Activated CD4-positive, alpha-beta memory T cell treated with anti-CD3 and anti-CD28 coated beads, Interleukin-2, amount 10 ng/mL, durations not matched to agents 7 days and 5 days (primary cell): ENCODE measurements around the gene DONSON. TPM values are rescaled to one million over a fixed set of nuclear protein-coding genes. Genes with fewer than 3 reads are reported as not detected.
"Not testable (repeated sequence)": the region's sequence is repeated elsewhere in the genome, so short reads cannot be mapped to it uniquely, and the experiment has no call there.

Source experiments
- CTCF ChIA-PET: fragments of 350-600 bp; sonication (Branson Sonifier 250); formaldehyde crosslinking; loops from one replicate; lab custom pipeline; 2021; ENCODE audit warnings: antibody characterized with exemption, inconsistent platforms; lab: Charles Lee
- POLR2A ChIA-PET: fragments of 350-600 bp; sonication (Branson Sonifier 250); formaldehyde crosslinking; loops from one replicate; lab custom pipeline; 2021; ENCODE audit warnings: antibody characterized with exemption; lab: Charles Lee
- DNase-seq: peaks from one replicate; pipeline ENCODE4 v3.0.0-alpha.2; 2020
- H3K27ac Mint-ChIP-seq: one replicate; pipeline ENCODE4 v1.8.0; 2021; ENCODE audit warnings: mild to moderate bottlenecking, mixed read lengths
- H3K27me3 Mint-ChIP-seq: one replicate; pipeline ENCODE4 v1.8.0; 2021; ENCODE audit warnings: mixed read lengths
- H3K36me3 Mint-ChIP-seq: one replicate; pipeline ENCODE4 v1.8.0; 2021; ENCODE audit warnings: low read depth, mixed read lengths
- H3K4me1 Mint-ChIP-seq: one replicate; pipeline ENCODE4 v1.8.0; 2021; ENCODE audit warnings: mixed read lengths
- H3K4me3 Mint-ChIP-seq: one replicate; pipeline ENCODE4 v1.8.0; 2021; ENCODE audit warnings: mild to moderate bottlenecking, mixed read lengths
- H3K9me3 Mint-ChIP-seq: one replicate; pipeline ENCODE4 v1.8.0; 2021; ENCODE audit warnings: mixed read lengths
- total RNA-seq, 2 experiments: library from RNA; stranded (reverse); gene quantifications; one replicate each; pipeline ENCODE4 v1.2.3, GENCODE V29; 2021

Gene DONSON, protein sequence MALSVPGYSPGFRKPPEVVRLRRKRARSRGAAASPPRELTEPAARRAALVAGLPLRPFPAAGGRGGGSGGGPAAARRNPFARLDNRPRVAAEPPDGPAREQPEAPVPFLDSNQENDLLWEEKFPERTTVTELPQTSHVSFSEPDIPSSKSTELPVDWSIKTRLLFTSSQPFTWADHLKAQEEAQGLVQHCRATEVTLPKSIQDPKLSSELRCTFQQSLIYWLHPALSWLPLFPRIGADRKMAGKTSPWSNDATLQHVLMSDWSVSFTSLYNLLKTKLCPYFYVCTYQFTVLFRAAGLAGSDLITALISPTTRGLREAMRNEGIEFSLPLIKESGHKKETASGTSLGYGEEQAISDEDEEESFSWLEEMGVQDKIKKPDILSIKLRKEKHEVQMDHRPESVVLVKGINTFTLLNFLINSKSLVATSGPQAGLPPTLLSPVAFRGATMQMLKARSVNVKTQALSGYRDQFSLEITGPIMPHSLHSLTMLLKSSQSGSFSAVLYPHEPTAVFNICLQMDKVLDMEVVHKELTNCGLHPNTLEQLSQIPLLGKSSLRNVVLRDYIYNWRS
- 10 to 100 TPM; 35.4 to 35.5 TPM for total RNA-seq

DNA sequence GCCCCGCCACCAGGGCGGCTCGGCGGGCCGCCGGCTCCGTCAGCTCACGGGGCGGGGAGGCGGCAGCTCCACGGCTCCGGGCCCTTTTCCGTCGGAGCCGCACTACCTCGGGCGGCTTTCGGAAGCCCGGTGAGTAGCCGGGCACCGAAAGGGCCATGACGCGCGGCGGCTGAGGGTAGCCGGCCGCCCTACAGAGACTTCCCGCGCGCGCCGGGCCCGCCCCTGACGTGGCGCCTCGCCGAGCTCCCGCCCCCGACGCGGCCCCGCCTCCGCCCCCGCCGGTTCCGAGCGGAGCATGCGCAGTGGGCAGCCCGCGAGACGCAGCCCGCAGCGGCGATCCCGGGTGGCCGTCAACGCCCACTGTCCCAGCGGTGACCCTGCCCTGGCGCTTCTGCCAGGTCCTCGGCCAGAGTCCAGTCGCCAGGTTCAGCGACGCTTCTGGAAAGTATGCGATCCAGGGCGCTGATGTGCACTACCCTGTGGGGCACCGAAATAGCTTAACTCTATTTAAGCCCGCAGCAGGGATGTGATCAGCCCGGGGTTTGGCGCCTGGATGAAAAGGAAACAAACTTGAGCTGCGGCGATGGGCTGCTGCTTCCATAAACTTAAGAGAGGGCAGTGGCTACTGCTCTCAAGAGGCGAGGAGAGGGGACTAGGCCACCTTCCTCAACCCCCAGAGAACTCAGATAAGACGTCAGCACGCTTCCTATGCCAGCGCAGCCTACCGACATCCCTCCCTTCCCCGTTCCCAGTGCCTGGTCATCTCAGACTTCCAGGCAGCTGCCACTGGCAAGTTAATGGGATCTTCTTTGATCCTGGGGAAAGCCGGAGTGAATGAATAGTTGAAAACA, at the start of gene DONSON:
Gene DONSON, minus strand, starts transcription at position 200 of the 851 bp plus-strand sequence. Its CDS starts 43 bp downstream, at position 157.
- Mint-ChIP-seq H3K4me3 (peak within 1 kb of the TSS; percentile 94), H3K27ac (peak within 1 kb of the TSS; percentile 80), H3K27me3 (no peaks in the 10 kb centered on the region), H3K4me1 (peaks cover 29% of the 10 kb centered on the region), H3K36me3 (peaks cover 26% of the 10 kb centered on the region), H3K9me3 (no peaks in the 10 kb centered on the region)
- POLR2A ChIA-PET = interaction anchor here (0.5 to 2.6 kb wide), 26 partner anchors 9 to 817 kb away, joined by 3 to 70 read pairs (median 4); partner anchors contain the start of genes DNAJC28, GART, IFNAR1 and PAXBP1
- CTCF ChIA-PET = interaction anchor here (0.5 to 5.2 kb wide), 13 partner anchors 9 to 392 kb away, joined by 3 to 54 read pairs (median 4); partner anchors contain the start of genes GART and TMEM50B
- DNase-seq = peak; percentile 89

DNA sequence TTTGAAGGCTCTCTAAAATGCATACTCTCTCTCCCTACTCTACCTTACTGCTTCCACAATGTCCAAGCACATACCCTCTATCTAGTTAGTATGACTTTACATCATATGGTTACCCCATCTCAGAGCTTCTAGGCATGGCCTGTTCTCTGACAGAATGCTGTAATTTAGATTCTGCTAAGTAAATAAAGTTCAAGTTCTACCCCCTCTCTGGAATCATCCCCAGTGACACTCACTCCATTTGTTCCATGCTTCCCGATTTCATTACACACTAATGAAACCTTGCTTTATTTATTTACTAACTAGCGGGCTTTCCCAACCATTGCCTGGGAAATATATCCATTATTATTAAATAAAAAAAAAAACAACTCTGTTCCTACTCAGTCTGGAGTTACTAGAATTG, 45.8 kb upstream of the DONSON start:
- DNase-seq = no peak
- Mint-ChIP-seq H3K27ac (no peak overlapping the region), H3K36me3 (peaks cover 26% of the 10 kb centered on the region), H3K27me3 (no peaks in the 10 kb centered on the region), H3K9me3 (no peaks in the 10 kb centered on the region), H3K4me3 (no peak overlapping the region), H3K4me1 (peaks cover 4% of the 10 kb centered on the region)
- ChIA-PET CTCF (interaction anchor here (0.7 kb wide), 1 partner anchor 27 kb away, joined by 7 read pairs; no protein-coding TSS in a partner anchor), POLR2A (no interaction called here)

DNA sequence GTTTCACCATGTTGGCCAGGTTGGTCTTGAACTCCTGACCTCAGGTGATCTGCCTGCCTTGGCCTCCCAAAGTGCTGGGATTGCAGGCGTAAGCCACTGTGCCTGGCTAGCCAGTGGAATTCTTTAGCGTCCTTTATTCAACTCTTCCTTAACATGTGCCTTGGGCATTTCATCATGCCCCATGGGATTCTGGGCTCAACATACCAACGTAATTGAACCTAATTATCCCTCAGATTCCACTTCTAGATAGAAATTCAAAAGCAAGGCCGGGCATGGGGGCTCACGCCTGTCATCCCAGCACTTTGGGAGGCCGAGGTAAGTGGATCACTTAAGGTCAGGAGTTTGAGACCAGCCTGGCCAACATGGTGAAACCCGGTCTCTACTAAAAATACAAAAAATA, 37.7 kb upstream of the DONSON start:
- H3K27me3 Mint-ChIP-seq, H3K4me3 Mint-ChIP-seq, H3K4me1 Mint-ChIP-seq, CTCF ChIA-PET, H3K27ac Mint-ChIP-seq, DNase-seq, H3K9me3 Mint-ChIP-seq, POLR2A ChIA-PET: not testable (repeated sequence)
- H3K36me3 Mint-ChIP-seq = peaks cover 21% of the 10 kb centered on the region

DNA sequence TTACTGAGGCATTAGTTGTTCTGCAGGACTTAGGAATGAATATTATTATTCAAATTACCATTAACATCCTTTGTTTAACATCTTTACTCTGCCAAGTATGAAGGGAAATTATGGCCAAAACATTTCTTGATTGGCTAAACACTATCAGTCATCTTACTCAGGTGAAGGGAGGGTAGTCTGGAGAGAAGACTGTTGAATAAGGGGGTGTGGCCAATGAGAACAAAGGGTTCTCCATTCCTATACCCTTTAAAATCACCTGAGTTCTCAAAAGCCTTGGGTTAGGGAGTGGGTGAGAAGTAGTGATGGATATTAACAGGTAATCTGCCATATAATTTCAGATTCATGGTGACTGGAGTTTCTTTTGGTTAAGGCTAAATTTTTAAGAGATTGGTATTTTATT, 33.8 kb upstream of the DONSON start:
- Mint-ChIP-seq H3K4me1 (no peaks in the 10 kb centered on the region), H3K36me3 (peaks cover 25% of the 10 kb centered on the region), H3K4me3 (no peak overlapping the region), H3K27ac (no peak overlapping the region), H3K27me3 (no peaks in the 10 kb centered on the region), H3K9me3 (no peaks in the 10 kb centered on the region)
- CTCF ChIA-PET = interaction anchor here (0.9 to 1.2 kb wide), 2 partner anchors 9 to 16 kb away, joined by 3 to 4 read pairs; no protein-coding TSS in a partner anchor
- DNase-seq = no peak
- POLR2A ChIA-PET = no interaction called here

DNA sequence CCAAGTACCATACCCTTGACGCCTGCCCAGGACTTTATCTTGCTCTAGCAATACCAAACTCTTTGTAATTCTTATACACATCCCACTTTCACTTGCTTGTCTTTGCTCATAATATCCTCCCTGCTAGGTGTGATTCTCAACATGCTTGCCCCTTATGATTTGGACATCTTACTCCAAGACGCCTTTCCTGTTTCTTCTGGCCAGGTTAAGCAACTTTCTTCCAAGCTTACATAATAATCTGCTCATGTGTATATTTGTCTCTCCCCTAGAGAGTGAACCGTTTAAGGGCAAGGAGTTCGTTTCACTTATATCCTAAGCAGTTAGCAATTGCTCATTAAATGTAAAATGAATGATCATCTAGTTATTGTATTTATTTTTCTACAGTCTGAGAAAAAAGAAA, 31.2 kb upstream of the DONSON start:
- ChIA-PET CTCF (no interaction called here), POLR2A (no interaction called here)
- no peak for DNase-seq
- Mint-ChIP-seq H3K27me3 (no peaks in the 10 kb centered on the region), H3K9me3 (no peaks in the 10 kb centered on the region), H3K27ac (no peak overlapping the region), H3K4me1 (no peaks in the 10 kb centered on the region), H3K4me3 (no peak overlapping the region), H3K36me3 (peaks cover 26% of the 10 kb centered on the region)

DNA sequence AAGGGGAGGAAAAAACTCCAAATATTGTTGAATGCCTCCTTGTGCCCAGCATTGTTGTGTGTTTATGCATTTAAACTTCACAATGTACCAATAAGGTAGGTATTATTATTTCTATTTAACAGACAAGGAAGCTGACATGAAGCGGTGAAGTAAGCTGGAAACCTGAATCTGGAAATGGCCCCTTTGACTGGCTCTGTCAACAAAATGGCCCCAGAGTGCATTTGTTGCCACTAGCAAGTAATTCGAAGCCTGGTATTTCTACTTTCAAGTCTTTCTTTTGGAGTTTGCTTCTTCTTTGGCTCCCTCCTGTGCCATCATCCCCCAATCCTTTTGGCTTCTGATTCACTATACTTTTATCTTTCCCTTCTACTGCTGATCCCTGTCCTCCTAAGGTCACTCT, 29.9 kb upstream of the DONSON start:
- no peak for DNase-seq
- Mint-ChIP-seq H3K9me3 (no peaks in the 10 kb centered on the region), H3K27ac (no peak overlapping the region), H3K4me3 (no peak overlapping the region), H3K4me1 (no peaks in the 10 kb centered on the region), H3K27me3 (no peaks in the 10 kb centered on the region), H3K36me3 (peaks cover 24% of the 10 kb centered on the region)
- CTCF ChIA-PET = no interaction called here
- POLR2A ChIA-PET = no interaction called here

DNA sequence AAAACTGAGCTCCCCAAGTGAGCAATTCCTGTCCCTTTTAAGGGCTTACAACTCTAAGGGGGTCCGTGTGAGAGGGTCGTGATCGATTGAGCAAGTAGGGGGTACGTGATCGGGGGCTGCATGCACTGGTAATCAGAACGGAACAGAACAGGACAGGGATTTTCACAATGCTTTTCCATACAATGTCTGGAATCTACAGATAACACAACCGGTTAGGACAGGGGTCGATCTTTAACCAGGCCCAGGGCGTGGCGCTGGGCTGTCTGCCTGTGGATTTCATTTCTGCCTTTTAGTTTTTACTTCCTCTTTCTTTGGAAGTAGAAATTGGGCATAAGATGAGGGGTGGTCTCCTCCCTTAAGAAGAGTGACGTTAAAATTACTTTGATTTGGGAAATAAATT, 29.1 kb upstream of the DONSON start:
- H3K27ac Mint-ChIP-seq, H3K4me3 Mint-ChIP-seq, CTCF ChIA-PET, H3K9me3 Mint-ChIP-seq, POLR2A ChIA-PET, H3K27me3 Mint-ChIP-seq, H3K4me1 Mint-ChIP-seq, DNase-seq: not testable (repeated sequence)
- H3K36me3 Mint-ChIP-seq = peaks cover 25% of the 10 kb centered on the region

DNA sequence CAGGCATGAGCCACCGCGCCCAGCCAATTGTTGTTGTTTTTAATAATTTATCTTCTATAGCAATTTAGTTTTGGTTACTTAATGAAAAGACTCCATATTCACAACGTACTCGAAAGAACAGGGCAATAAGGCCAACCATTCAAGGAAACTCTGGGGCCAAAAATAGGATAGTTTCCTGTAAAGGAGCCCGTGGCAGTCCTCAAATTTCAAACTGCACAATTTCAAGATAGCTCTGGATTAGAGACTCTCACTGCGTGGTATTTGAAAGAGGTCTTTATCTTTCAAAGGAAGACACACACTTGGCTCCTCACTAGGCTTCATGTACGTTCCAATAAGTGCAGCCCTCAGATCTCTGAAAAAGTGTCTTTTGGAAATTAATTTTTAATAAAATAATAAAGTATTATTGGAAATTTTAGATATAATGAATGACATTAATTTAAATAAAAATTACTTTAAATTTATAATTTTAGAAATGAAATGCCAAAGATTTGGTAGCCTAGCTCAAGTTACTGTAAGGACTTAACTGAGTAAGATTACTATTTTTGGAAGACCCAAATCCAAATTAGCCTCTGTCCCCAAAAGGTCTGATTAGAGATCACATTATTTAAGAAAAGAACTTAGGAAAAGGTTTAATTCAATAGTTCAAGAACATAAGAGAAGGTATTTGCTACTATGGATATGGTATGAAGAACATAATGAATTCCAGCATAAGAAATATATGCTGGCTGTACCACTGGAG, 22.7 kb upstream of the DONSON start:
- CTCF ChIA-PET = interaction anchor here (0.7 kb wide), 1 partner anchor 243 kb away, joined by 3 read pairs; no protein-coding TSS in a partner anchor

DNA sequence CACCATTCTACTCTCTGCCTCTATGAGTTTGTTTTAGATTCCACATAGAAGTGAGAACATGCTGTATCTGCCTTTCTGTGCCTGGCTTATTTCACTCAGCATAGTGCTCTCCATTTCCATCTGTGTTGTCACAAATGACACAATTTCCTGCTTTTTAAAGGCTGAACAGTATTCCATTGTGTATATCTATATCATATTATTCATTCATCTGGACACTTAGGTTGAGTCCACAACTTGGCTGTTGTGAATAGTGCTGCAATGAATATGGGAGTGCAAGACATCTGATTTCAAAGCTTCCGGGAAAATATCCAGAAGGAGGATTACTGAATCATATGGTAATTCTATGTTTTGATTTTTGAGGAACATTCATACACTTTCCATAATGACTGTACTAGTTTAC, 20.1 kb upstream of the DONSON start:
- Mint-ChIP-seq H3K27ac (no peak overlapping the region), H3K4me1 (no peaks in the 10 kb centered on the region), H3K4me3 (no peak overlapping the region), H3K9me3 (no peaks in the 10 kb centered on the region), H3K36me3 (peaks cover 2% of the 10 kb centered on the region), H3K27me3 (no peaks in the 10 kb centered on the region)
- ChIA-PET CTCF (interaction anchor here (0.6 to 1.2 kb wide), 4 partner anchors 13 to 164 kb away, joined by 3 to 4 read pairs (median 3); partner anchors contain the start of genes DNAJC28 and DONSON), POLR2A (no interaction called here)
- DNase-seq = no peak

More for the DNA sequence above, 22.7 kb upstream of the DONSON start:
- DNase-seq = no peak
- Mint-ChIP-seq H3K4me1 (no peaks in the 10 kb centered on the region), H3K9me3 (no peaks in the 10 kb centered on the region), H3K4me3 (no peak overlapping the region), H3K27me3 (no peaks in the 10 kb centered on the region), H3K36me3 (peaks cover 4% of the 10 kb centered on the region), H3K27ac (no peak overlapping the region)
- POLR2A ChIA-PET = interaction anchor here (1.4 kb wide), 1 partner anchor 23 kb away, joined by 3 read pairs; the partner anchor contains the start of gene DONSON

DNA sequence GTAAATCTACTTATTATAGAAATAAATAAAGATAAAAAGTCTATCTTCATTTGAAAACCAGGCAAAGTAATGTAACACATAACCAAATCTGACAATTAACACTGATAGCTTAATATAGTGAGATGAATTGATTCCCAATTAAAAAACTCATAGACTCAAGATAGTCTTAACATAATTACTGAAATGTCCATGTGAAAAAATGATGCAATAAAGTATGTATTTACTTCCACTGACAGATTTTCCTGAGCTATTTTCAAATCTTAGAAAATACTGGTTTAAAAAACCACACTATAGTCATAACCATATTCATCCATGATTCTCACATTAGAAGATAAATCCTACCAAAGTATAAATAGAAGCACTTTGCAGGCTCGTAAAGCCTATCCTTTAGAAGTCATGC, 9.6 kb upstream of the DONSON start:
- Mint-ChIP-seq H3K36me3 (peaks cover 29% of the 10 kb centered on the region), H3K4me3 (no peak overlapping the region), H3K4me1 (no peaks in the 10 kb centered on the region), H3K9me3 (no peaks in the 10 kb centered on the region), H3K27ac (no peak overlapping the region), H3K27me3 (no peaks in the 10 kb centered on the region)
- DNase-seq = no peak
- POLR2A ChIA-PET = interaction anchor here (2.3 kb wide), 1 partner anchor 10 kb away, joined by 8 read pairs; the partner anchor contains the start of gene DONSON
- CTCF ChIA-PET = interaction anchor here (1.1 to 1.3 kb wide), 2 partner anchors 8 to 10 kb away, joined by 4 read pairs; partner anchors contain the start of gene DONSON

DNA sequence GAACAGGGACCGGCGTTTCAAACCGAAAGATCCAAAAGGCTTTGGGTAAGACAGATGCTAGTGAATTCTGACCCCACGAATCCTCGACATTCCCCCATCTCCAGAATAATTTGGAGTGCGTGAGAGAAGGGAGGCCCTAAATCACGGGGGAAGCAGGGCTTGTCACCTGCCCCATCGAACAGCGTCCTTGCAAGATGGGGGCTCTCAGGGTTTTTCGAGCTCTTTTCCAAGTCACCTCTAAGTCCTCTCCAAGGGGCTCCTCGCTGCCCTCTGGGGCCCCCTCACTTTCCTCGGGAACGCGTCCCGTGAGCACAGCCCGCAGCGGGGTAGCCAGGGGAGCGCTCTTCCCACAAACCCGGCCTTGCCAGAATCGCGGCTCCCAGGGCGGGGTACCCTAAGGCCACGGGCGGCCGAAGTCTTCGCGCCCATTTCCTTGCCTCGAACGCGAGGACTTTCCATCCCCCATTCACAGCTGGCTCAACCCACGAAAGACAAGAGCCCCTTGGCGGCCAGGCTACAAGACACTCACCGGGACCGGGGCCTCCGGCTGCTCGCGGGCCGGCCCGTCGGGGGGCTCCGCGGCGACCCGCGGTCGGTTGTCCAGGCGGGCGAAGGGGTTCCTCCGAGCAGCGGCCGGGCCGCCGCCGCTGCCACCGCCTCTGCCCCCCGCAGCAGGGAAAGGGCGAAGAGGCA, 546 bp downstream of the DONSON start:
- Mint-ChIP-seq H3K4me3 (peak overlapping the region; percentile 89), H3K36me3 (peaks cover 23% of the 10 kb centered on the region), H3K4me1 (peaks cover 29% of the 10 kb centered on the region), H3K9me3 (no peaks in the 10 kb centered on the region), H3K27ac (peak overlapping the region; percentile 73), H3K27me3 (no peaks in the 10 kb centered on the region)
- peak; percentile 37 for DNase-seq
- ChIA-PET CTCF (interaction anchor here (0.5 to 5.2 kb wide), 11 partner anchors 9 to 228 kb away, joined by 3 to 54 read pairs (median 4); partner anchors contain the start of genes GART and TMEM50B), POLR2A (interaction anchor here (0.9 to 2.6 kb wide), 20 partner anchors 9 to 817 kb away, joined by 3 to 70 read pairs (median 6); partner anchors contain the start of genes DNAJC28, GART, IFNAR1 and PAXBP1)
